Stimulated activated CD8-positive, alpha-beta memory T cell treated with anti-CD3 and anti-CD28 coated beads, Interleukin-4, amount 100 ng/mL, for 24 hours (primary cell): Measurements from ENCODE around the gene BAAT.
"Not testable (repeated sequence)": the region's sequence is repeated elsewhere in the genome, so short reads cannot be mapped to it uniquely, and the experiment has no call there.

Experiments
- DNase-seq: peaks from one replicate; pipeline ENCODE4 v3.0.0-alpha.2; 2020; ENCODE audit warnings: low read depth

The BAAT gene

GRCh38 chr9:101384873-101385536 is at the start of gene BAAT:
BAAT (minus strand) TSS chr9:101385006; CDS start chr9:101371404, 13,602 bp downstream.
- not testable (repeated sequence) for DNase-seq

DNA sequence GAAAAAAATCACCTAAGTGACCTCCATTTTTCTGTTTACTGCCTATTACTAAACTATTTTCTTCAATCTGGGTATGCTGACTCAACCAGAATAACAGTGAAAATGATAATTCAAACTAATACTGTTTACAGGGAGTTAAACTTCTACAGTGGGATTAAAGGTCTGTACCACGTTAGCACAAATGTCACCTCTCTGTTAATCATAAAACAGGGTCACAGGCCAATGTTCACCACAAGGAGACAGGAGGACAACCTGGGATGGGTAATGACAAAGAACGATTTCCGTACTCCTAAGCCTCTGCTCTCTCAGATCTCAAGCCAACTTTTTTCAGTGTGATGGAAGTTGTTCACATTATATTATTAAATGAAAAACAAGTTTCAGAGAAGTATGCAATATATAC is 48.4 kb upstream of the BAAT start:
- DNase-seq: no peak

DNA sequence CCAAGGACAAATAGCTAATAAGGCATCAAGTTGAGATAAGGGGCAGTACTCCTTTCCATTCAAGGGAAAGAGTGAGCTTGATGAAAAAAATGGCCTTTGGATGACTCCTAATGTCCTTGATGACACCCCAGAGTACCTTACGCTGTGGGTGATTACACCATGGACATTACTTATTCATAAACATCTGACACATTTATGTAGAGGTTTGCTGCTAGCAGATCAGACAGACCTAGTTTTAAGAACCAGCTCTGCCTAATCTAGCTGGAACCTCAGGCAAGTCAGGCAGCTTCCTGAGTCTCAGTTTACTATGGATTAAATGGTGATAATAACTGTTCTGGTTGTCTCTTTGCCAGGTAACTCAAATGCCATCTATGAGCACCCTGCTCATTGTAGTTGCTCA is 47.9 kb upstream of the BAAT start:
- DNase-seq: no peak

GRCh38 chr9:101432171-101432570 is 47.4 kb upstream of the BAAT start:
- DNase-seq: no peak

DNA sequence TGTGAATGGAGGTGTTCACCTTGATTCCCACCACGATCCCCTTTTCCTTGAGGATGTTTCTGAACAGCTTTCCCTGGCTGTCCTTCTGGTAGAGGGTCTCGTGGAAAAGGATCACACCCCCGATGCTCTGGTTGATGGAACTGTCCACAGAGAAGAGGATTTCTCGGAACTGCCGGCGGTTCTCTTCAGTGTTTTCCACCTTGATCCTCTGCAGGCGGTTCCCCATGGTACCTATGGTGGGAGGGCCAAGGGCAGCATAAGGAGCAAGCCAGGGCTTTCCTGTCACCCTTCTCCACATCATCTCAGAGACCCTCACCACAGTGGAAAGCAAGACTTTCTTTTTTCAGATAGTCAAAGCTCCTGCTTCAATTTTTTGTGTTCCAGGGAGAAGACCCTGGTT is 44.9 kb upstream of the BAAT start:
- no peak for DNase-seq

DNA sequence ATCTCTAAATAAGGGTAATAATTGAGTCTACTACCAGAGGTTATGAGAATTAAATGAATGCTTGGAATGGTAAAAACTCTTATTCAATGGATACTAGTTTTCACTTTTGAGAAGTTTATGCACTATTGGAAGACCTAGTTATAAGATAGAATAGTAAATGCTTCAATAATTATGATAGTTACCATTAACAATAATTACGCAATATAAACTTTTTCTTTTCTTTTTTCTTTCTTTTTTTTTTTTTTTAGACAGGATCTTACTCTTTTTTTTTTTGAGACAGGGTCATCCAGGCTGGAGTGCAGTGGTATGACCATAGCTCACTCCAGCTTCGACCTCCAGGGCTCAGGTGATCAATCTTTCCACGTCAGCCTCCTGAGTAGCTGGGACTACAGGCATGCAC is 44.1 kb upstream of the BAAT start:
- no peak for DNase-seq

DNA sequence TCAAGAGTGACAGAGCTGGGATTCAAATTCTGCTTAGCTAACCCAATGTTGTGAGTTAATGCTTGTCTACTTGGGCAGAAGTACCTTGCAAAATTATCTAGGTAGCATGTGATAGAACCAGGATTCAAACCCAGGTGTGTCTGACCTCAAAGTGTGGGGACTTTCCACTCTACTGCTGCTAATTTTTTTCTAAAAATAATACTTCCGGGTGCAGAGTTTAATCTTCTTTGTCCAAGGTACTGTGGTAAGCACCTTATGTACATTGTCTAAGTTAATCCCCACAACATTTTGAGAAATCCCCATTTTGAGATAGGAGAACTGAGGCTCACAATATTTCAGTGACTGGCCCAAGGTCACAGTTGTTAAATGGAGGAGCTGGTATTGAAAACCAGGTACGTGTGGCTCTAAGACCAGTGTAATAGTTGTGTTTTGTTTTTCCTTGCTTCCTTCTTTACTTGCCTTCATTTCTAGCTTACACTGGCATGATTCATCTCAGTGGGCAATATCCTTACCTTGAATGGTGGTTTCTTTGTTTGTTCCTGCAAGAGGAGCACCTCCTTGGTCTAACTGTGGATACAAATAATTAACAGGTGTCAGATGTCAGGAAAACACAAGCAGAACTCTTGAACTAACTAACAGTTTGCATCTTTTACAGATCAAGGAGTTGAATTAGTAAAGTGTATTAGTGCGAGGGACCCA is 43.3 kb upstream of the BAAT start:
- DNase-seq: no peak

DNA sequence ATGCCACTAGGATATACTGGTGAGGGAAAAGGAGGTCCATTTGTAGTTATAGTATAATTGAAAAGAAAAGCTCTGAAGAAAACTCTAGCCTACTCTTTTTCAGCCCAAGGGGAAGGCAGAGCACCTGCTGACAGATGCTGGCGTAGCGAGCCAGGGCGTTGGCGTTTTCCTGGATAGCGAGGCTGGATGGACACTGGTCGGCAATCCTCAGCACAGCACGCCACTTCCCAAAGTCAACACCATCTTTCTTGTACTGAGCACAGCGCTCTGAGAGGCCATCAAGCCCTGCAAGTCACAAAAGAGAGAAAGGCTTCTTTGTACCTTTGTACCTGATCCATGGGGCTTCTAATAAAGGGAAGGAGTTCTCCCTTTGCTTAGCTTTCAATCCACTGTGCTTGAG is 42.6 kb upstream of the BAAT start:
- DNase-seq: no peak

DNA sequence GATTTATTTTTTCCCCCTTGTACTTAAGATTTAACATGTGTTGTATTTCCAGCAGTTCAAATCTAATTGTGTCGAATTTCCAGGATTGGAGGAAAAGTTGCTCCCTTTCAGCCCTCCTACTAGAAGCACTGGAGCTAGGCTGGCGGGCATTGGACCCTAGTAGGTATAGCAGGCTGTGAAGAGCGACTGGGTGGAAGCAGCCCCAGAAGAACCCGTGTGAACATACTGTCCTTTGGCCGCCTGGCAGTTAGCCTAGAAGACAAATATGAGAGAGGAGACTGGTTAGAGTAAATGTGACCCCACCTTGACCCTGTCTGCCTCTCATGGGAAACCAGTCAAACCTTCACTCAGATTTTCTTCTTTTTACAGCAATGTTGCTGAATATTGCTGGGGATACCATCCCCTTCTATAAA is 36.9 kb upstream of the BAAT start:
- no peak for DNase-seq

GRCh38 chr9:101419863-101420262 is 35.1 kb upstream of the BAAT start:
- DNase-seq: no peak

DNA sequence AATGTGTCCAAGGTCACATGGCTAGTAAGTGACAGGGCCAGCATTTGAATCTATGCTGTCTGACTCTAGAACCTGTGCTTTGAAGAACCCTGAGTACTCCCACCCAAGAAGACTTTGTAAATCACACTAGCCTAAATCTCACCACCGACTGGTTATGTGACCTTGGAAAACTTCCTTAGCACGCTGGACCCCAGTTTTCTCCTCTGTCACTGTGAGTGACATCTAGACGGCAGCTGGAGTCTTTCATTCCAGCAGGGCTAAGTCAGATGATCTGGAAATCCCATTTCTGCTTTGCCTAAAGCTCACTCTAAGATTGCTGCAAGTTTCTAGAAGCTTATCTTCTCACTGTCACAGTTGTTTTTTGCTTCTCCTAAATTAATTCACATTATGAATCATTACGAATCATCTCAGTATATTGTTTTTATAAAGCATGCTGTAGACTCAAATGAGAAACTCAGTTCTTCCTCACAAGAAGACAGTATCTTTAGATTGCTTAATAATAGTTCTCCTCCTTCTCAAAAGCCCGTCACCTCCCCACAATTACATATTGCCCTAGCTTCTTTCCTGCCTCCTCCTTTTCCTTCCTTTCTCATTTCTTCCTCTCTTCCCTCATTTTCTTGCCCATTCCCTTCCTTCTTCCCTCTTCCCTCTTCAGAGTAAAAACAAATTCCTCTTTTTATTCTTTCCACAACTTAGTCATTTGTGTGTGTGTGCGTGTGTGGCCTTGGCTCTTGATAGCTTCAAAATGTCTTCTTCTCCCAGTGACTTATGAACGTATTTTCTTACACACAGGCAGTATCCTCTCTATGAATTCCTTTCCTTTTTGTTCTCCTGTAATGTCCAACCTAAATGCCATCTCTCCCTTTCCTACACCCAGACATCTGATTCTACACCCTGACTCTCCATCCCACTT is 34.0 kb upstream of the BAAT start:
- DNase-seq: no peak

DNA sequence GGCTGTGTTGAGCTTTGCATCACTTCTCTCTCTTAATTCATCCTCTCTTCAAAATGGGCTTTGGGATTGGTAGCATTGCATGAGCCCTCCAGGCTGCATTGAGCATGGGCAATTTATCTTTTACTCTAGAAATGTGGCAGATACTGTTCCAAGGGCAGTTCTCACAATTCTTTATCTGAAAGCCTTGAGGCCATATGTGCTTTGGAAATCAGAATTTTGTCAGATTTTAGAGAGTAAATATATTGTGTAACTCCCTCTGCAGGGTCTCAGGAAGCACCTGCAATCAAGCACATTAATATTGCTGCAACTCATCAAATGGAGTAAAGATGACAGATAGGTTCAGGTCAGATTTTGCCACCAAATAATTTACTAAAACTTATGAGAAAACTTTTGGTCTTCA is 33.2 kb upstream of the BAAT start:
- no peak for DNase-seq

DNA sequence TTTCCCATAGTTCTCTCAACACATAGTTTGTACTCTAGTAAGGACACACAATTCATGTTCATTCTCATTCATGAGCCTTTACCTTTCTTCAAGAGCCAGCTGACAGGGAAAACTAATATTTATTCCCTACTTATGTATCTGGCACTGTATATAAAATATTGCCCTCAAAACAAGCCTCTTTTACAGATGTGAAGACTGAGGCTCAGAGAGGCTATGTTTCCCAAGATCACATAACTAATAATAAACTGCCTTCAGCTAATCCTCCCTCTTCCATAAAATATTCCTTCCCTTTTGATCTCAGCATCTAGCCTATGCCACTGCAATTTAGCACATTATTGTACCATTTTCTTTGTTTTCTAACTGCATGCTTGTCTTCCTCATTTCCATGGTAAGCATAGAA is 32.6 kb upstream of the BAAT start:
- DNase-seq: no peak

DNA sequence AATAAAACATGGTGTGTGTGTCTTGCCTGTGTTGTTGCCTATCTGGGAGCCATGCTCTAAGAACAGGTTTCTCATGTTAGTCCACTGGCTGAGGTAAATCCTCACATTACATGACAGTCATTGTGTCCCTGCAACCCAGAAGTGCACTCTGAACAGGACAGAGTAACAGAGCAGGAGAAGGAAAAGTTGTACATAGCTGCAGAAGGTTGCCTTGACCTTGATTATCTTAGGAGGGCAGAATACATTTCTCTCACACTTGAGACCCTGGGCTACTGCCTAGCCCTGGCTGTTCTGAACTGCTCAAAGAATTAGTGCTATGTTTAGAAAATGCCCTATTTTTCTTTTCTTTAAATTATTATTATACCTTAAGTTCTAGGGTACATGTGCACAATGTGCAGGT is 30.8 kb upstream of the BAAT start:
- no peak for DNase-seq

DNA sequence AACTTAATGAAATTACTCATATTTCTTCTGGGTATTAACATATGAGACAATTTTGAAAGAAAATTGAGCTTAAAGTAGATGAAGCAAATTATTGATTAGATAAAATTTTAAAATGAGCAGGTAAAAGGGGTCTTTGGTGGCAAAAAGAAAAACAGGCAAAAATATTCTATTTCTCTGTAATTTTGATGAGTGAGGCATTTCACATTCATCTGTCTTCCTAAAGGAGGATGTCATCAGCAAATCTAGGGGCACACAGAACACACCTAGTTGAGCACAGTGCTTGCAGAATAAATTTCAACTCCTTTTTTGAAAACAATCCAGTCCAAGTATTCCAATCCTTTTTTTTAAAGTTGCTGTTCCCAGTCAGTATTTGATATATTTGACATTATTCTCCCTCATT is 30.0 kb upstream of the BAAT start:
- DNase-seq: no peak

- DNase-seq: no peak
Measured at GRCh38 chr9:101409079-101409477, 24.3 kb upstream of the BAAT start.

DNA sequence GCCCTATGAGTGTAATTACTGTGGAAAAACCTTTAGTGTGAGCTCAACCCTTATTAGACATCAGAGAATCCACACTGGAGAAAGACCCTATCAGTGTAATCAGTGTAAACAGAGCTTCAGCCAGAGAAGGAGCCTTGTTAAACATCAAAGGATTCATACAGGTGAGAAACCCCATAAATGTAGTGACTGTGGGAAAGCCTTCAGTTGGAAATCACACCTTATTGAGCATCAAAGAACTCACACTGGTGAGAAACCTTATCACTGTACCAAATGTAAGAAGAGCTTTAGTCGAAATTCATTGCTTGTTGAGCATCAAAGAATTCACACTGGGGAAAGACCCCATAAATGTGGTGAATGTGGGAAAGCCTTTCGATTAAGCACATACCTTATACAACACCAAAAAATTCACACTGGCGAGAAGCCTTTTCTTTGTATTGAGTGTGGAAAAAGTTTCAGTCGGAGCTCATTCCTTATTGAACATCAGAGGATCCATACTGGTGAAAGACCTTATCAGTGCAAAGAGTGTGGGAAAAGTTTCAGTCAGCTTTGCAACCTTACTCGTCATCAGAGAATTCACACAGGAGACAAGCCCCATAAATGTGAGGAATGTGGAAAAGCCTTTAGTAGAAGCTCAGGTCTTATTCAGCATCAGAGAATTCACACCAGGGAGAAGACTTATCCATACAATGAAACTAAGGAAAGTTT is 23.7 kb upstream of the BAAT start:
- DNase-seq: no peak

- no peak for DNase-seq
Measured at GRCh38 chr9:101403516-101404285, 18.9 kb upstream of the BAAT start.

DNA sequence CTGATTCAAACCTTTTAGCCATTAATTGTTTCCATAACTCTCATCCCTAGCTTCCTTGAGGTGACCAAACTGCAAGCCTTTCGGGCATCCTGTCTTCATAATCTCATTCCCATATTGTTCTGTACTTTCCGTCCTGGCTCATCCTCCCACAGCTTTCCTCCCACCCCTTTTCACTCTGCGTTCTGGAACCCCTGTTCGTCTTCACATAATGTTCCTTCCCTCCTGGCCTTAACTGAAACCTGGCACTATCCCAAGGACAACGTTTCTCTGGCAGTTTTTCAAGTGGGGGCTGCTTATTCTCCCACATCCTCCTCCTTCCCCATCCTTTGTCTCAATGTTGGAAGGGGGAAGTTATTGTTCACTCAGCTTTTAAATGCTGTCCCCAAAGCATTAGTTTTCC is 15.3 kb upstream of the BAAT start:
- no peak for DNase-seq

DNA sequence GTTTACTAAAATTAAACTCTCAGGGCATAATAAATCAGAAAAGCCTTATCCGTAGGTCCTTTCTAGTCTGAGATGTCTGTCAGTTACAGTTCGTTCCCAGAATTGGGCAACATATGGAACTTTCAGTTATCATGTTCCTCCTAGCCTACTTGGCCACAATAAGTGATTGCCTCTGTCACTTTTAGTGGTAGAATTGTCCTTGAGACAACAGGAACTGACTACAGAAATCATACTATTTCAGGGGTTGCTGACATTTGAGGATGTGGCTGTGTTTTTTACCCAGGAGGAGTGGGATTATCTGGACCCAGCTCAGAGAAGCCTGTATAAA is 14.8 kb upstream of the BAAT start:
- no peak for DNase-seq

DNA sequence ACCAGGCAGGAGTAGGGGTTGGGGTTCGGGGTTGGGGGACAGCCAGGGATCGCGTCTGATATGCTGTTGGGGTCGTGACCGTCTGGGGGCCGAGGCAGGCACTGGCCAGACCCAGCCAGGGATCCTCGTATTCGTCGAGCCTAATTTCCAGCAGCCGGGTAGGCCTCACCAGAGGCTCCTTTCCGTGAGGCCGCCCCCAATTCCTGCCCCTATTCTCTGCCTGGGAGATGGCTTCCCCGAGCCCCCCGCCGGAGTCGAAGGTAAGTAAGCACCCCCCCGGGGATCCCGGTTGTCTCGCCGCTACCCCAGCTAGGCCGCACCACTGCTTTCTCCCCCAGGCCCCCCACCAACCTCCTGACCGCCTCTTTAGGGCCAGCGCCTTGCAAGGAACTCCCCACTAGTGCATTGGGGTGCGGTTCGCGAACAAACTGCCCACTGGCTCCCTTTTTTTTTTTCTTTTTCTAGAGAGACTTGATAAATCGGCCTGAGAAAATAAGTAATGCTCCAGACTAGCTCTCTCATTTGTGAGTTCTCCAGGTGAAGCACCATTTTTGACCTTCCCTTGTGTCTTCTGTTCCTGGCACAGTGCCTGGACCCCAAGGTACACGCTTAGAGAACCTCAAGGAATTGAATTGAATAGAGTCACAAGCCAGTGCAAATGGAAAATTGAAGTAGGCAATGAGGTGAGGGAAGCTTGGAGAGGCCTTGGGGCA is 14.3 kb upstream of the BAAT start:
- peak; percentile 10 for DNase-seq
